Psoas muscle (tissue), 8 donors: ENCODE data around the gene STOM. TPM values are rescaled to one million over a fixed set of nuclear protein-coding genes. Genes with fewer than 3 reads are reported as not detected.

Source experiments
- ATAC-seq, 4 donors: fragments of 200-7000 bp; cut with Tn5 transposase; one replicate each; pipeline ENCODE4 v1.9.1; 2020; ENCODE audit warnings: moderate library complexity in 3 of 4, mild to moderate bottlenecking in 2 of 4
- DNase-seq, 2 donors: peaks; one replicate each; pipeline ENCODE4 v3.0.0-alpha.2; 2020
- H3K27ac ChIP-seq: fragments of 200-600 bp; one replicate; pipeline ENCODE4 v1.8.0; 2022
- H3K27me3 ChIP-seq, 3 donors: fragments of 200-600 bp in 1 of 3; one replicate each; pipeline versions ENCODE4 v1.6.1 to v1.8.0; 2013 to 2022; ENCODE audit warnings: low read length in 2 of 3, mild to moderate bottlenecking in 2 of 3, moderate library complexity in 1 of 3; ENCODE audit not compliant: insufficient read depth in 3 of 3
- H3K36me3 ChIP-seq, 2 donors: fragments of 200-600 bp in 1 of 2; one replicate each; pipeline versions ENCODE4 v1.6.1 to v1.8.0; 2013 to 2022; ENCODE audit warnings: low read depth in 1 of 2, mild to moderate bottlenecking in 1 of 2, moderate library complexity in 1 of 2; ENCODE audit not compliant: insufficient read depth in 1 of 2
- H3K4me1 ChIP-seq: fragments of 200-600 bp; one replicate; pipeline ENCODE4 v1.8.0; 2022
- H3K4me3 ChIP-seq: fragments of 200-600 bp; one replicate; pipeline ENCODE4 v1.8.0; 2022; ENCODE audit warnings: mild to moderate bottlenecking
- H3K9me3 ChIP-seq: fragments of 200-600 bp; one replicate; pipeline ENCODE4 v1.8.0; 2022
- WGBS, 3 donors: extraction: QIAGEN DNeasy Blood & Tissue Kit; methylation state at CpG; one replicate each; pipeline versions ENCODE4 v1.1.6 to v1.1.7; 2013; 5-methylcytosine and 5-hydroxymethylcytosine counted together
- intact Hi-C, 2 donors: fragments of 100-400 bp; cut with DNase I; formaldehyde crosslinking; loops; one replicate each; pipeline versions ENCODE4 v1.11.0 to v1.14.2; 2022
- polyA plus RNA-seq, 3 donors: library from polyadenylated mRNA; stranded (reverse); fragments of 200-250 nt; gene quantifications; one replicate each; pipeline ENCODE4 v1.2.3, GENCODE V29; 2013
- total RNA-seq, 4 donors: library from RNA; stranded (reverse); fragmentation: NEBNext Ultra II Directional in 2 of 4; extraction: Animal tissue kit (Norgen Biotek cat#: 25700) in 2 of 4; gene quantifications; one replicate each; pipeline versions ENCODE4 v1.2.1 to v1.2.4, GENCODE V29; 2021 to 2023
- TF ChIP-seq, protein P1 (sequence below): fragments of 200-600 bp; IDR thresholded peaks from one replicate; pipeline ENCODE4 v1.8.0; 2022; ENCODE audit warnings: antibody characterized with exemption
- donor health status: healthy with polysubstance abuse.
- donor health status: DM: no; HTN: no; CAD: no; lungs with moderate emphysema.
- donor health status: Bipolar disorder and iron deficiency.
- donor health status: healthy.
- donor health status: DM: yes; HTN: yes; CAD: no.
- donor health status: DM: no; HTN: no; CAD: no.
- donor health status: DM: no; HTN: no; CAD: no.
- donor health status: DM: yes; HTN: yes; CAD: no.

The STOM gene
- total and polyA plus RNA-seq, 7 donors: 53.2 to 237 (median 89.6) TPM

DNA sequence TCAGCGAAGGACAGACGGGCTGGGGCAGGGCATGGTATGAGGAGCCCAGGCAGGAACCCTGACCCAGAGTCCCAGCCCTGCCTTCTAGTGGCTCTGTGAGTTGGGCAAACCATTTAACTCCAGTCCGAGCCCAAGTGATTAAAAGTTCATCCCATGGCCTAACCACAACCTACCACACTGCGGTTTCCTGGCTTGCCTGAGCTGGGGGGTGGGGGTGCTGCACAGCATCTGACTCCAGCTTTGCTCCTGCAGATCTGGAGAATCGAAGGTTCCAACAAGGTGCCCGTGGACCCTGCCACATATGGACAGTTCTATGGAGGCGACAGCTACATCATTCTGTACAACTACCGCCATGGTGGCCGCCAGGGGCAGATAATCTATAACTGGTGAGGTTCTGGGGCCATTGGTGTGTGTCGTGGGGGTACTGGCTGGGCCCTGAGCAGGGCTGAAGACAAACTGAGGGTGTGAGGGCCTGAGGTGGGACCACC, 49.0 kb downstream of the STOM start:
- peak in 1 of 4 donors; percentile 5 for ATAC-seq
- Histone ChIP-seq H3K36me3 (peaks cover 0 to 86% of the 10 kb centered on the region in 2 donors), H3K27ac (peak overlapping the region; percentile 79), H3K4me3 (no peak overlapping the region), H3K27me3 (no peaks in the 10 kb centered on the region), H3K9me3 (no peaks in the 10 kb centered on the region), H3K4me1 (peaks cover 14% of the 10 kb centered on the region)
- no peak for DNase-seq
- WGBS, 3 donors: 90 to 97% (median 92%) methylated on average over 10 of the region's 10 CpGs
- TF ChIP-seq, protein P1, sequence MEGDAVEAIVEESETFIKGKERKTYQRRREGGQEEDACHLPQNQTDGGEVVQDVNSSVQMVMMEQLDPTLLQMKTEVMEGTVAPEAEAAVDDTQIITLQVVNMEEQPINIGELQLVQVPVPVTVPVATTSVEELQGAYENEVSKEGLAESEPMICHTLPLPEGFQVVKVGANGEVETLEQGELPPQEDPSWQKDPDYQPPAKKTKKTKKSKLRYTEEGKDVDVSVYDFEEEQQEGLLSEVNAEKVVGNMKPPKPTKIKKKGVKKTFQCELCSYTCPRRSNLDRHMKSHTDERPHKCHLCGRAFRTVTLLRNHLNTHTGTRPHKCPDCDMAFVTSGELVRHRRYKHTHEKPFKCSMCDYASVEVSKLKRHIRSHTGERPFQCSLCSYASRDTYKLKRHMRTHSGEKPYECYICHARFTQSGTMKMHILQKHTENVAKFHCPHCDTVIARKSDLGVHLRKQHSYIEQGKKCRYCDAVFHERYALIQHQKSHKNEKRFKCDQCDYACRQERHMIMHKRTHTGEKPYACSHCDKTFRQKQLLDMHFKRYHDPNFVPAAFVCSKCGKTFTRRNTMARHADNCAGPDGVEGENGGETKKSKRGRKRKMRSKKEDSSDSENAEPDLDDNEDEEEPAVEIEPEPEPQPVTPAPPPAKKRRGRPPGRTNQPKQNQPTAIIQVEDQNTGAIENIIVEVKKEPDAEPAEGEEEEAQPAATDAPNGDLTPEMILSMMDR: no peak
- intact Hi-C loops: loop anchor here in 1 of 2 donors (2.0 to 5.0 kb wide), 2 partner anchors 41 to 78 kb away; no protein-coding TSS in a partner anchor

DNA sequence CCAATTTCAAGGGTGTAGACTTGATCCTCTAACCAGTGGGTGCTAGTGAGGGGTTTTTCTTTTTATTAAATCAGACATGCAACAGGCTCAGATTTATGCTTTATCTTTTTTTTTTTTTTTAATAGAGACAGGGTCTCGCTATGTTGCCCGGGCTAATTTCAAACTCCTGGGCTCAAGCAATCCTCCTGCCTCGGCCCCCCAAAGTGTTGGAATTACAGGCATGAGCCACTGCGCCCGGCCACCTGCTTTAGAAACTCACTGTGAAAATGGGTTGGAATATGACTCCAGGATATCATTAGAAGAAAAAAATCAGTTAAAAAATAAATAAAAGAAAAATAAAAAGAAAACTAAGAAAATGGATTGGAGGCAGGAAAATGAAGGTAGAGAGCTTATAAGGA, 50.7 kb downstream of the STOM start:
- intact Hi-C loops: loop anchor here (2.0 to 5.0 kb wide), 2 partner anchors 55 to 107 kb away; no protein-coding TSS in a partner anchor
- H3K4me1 ChIP-seq: peaks cover 5% of the 10 kb centered on the region
- H3K36me3 ChIP-seq: peaks cover 0 to 90% of the 10 kb centered on the region in 2 donors
- H3K9me3 ChIP-seq: no peaks in the 10 kb centered on the region
- no peaks in the 10 kb centered on the region for H3K27me3 ChIP-seq
- 69 to 82% (median 70%) methylated on average over 5 of the region's 5 CpGs for WGBS, 3 donors
- no peak overlapping the region for H3K4me3 ChIP-seq
- ATAC-seq: no peak
- TF ChIP-seq, protein P1: no peak
- peak overlapping the region; percentile 79 for H3K27ac ChIP-seq
- DNase-seq: no peak

DNA sequence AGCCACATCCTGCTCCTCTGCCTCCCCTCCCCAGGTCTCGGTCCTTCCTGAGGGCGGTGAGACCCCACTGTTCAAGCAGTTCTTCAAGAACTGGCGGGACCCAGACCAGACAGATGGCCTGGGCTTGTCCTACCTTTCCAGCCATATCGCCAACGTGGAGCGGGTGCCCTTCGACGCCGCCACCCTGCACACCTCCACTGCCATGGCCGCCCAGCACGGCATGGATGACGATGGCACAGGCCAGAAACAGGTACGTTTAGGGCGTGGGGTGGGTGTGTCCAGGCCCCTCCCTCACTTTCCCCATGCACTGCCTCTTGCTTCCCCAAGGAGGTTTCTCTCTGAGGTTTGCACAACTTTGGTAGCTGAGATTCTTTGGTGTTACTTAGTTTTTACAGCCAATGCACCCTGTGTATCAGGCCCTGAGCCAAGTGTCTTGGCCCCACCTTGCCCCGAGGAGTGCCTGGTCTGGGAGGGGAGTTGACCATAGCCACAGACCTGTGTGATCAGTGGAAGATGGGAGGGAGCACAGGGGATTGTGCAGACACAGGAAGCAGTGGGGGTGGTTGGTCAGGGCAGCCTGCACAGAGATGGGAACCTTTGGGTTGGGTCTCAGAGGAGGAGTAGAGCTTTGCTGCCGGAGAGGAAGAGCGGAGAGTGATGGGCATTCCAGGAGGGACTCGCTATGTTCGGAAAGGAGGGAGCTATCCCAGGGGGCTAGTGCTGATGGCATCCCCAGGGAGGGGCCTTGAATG, 51.2 kb downstream of the STOM start:
- Histone ChIP-seq H3K4me3 (no peak overlapping the region), H3K4me1 (peaks cover 5% of the 10 kb centered on the region), H3K27me3 (no peaks in the 10 kb centered on the region), H3K36me3 (peaks cover 0 to 91% of the 10 kb centered on the region in 2 donors), H3K9me3 (no peaks in the 10 kb centered on the region), H3K27ac (peak overlapping the region; percentile 79)
- intact Hi-C loops: loop anchor here (2.0 to 5.0 kb wide), 2 partner anchors 56 to 107 kb away; no protein-coding TSS in a partner anchor
- 88 to 89% (median 89%) methylated on average over 19 of the region's 19 CpGs for WGBS, 3 donors
- DNase-seq: no peak
- TF ChIP-seq, protein P1: no peak
- no peak for ATAC-seq

DNA sequence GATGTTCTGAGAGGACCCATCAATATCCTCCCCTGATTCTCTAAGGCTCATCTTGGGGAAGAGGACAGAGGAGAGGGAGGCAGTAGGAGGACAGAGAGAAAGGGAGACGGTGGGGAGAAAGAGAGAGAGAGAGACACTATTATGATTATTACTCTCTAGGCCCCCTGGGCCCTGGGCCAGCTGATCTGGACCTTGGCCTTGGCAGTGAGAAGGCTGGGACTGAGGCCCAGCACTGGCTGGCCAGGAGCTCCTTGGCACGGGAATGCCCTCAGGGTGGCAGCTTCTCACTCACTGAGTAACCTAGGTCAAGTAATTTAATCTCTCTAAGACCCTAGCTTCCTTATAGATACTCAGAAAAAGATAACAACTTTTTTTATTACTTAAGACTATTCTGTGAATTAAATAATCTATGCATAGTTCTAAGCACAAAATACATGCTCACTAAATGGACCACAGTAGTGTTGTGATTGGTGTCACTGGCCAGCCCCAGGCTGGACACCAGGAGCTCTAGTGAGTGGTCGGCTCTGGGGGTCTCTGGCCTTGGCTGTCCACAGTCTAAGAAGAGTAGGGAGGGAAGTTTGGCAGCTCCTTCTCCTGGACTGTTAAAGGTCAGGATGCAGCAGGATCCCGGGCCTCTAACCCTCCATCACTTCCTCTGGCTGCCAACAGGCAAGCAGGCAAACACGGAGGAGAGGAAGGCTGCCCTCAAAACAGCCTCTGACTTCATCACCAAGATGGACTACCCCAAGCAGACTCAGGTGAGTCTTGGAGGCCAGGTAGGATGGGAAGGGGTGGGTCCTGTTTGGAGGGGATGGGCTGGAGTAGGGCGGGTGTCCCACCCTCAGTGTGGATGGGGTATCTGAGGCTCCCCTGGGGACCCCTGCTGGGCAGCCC, 52.1 kb downstream of the STOM start:
- intact Hi-C loops: loop anchor here (1.0 to 5.0 kb wide), 3 partner anchors 57 to 106 kb away; no protein-coding TSS in a partner anchor
- Histone ChIP-seq H3K4me3 (no peak overlapping the region), H3K27me3 (no peaks in the 10 kb centered on the region), H3K9me3 (no peaks in the 10 kb centered on the region), H3K36me3 (peaks cover 0 to 91% of the 10 kb centered on the region in 2 donors), H3K27ac (peak overlapping the region; percentile 33), H3K4me1 (peaks cover 5% of the 10 kb centered on the region)
- ATAC-seq: no peak
- TF ChIP-seq, protein P1: no peak
- DNase-seq: no peak
- WGBS, 3 donors: 32 to 47% (median 35%) methylated on average over 6 of the region's 6 CpGs
